ENCODE results near the gene PLK5.
A peak's percentile ranks its signal among the peaks of the same experiment; 100 is the strongest.
"Not testable (repeated sequence)": the region's sequence is repeated elsewhere in the genome, so short reads cannot be mapped to it uniquely, and the experiment has no call there.

The PLK5 gene

GRCh38 chr19:1523412-1524286 lies at the start of gene PLK5:
Gene PLK5, plus strand, starts transcription at chr19:1524077. Its CDS starts 2,920 bp downstream, at chr19:1526997.
- TF ChIP-seq ZNF274 (IDR thresholded peaks at IDR 0.05; ENCODE audit: low read depth, low read length), result no peak
- H3K4me3 ChIP-seq (ENCODE audit: low read length), result no peak within 1 kb of the TSS

GRCh38 chr19:1474765-1475351 lies 49.0 kb upstream of the PLK5 start:
- TF ChIP-seq ZNF274 (IDR thresholded peaks at IDR 0.05; ENCODE audit: low read depth, low read length), result no peak
- H3K4me3 ChIP-seq (ENCODE audit: low read length), result no peak overlapping the region

- no peak for TF ChIP-seq ZNF274 (IDR thresholded peaks at IDR 0.05; ENCODE audit: low read depth, low read length)
- no peak overlapping the region for H3K4me3 ChIP-seq (ENCODE audit: low read length)
Measured at GRCh38 chr19:1475751-1476437, 48.0 kb upstream of the PLK5 start.

- not testable (repeated sequence) for H3K4me3 ChIP-seq (ENCODE audit: low read length)
Measured at GRCh38 chr19:1477056-1477455, 46.8 kb upstream of the PLK5 start.

GRCh38 chr19:1478934-1479707 lies 44.8 kb upstream of the PLK5 start, which contains the start of gene C19orf25:
Gene C19orf25, minus strand, starts transcription at chr19:1479215. Its CDS starts 312 bp downstream, at chr19:1478903.
- TF ChIP-seq ZNF274 (IDR thresholded peaks at IDR 0.05; ENCODE audit: low read depth, low read length), result no peak
- H3K4me3 ChIP-seq (ENCODE audit: low read length), result peak within 1 kb of the TSS; percentile 85

- no peak overlapping the region for H3K4me3 ChIP-seq (ENCODE audit: low read length)
- TF ChIP-seq ZNF274 (IDR thresholded peaks at IDR 0.05; ENCODE audit: low read depth, low read length), result no peak
Measured at GRCh38 chr19:1481224-1481892, 42.5 kb upstream of the PLK5 start.

- TF ChIP-seq ZNF274 (IDR thresholded peaks at IDR 0.05; ENCODE audit: low read depth, low read length), result no peak
Measured at GRCh38 chr19:1481893-1482360, 42.0 kb upstream of the PLK5 start.

GRCh38 chr19:1482361-1483130 lies 41.3 kb upstream of the PLK5 start:
- H3K4me3 ChIP-seq (ENCODE audit: low read length), result no peak overlapping the region
- no peak for TF ChIP-seq ZNF274 (IDR thresholded peaks at IDR 0.05; ENCODE audit: low read depth, low read length)

More at GRCh38 chr19:1481893-1482360, 42.0 kb upstream of the PLK5 start:
- H3K4me3 ChIP-seq (ENCODE audit: low read length), result no peak overlapping the region

GRCh38 chr19:1483131-1483978 lies 40.5 kb upstream of the PLK5 start:
- TF ChIP-seq ZNF274 (IDR thresholded peaks at IDR 0.05; ENCODE audit: low read depth, low read length), result no peak
- no peak overlapping the region for H3K4me3 ChIP-seq (ENCODE audit: low read length)

- H3K4me3 ChIP-seq (ENCODE audit: low read length), result no peak overlapping the region
- no peak for TF ChIP-seq ZNF274 (IDR thresholded peaks at IDR 0.05; ENCODE audit: low read depth, low read length)
Measured at GRCh38 chr19:1483979-1484428, 39.9 kb upstream of the PLK5 start.

- H3K4me3 ChIP-seq (ENCODE audit: low read length), result no peak overlapping the region
- TF ChIP-seq ZNF274 (IDR thresholded peaks at IDR 0.05; ENCODE audit: low read depth, low read length), result no peak
Measured at GRCh38 chr19:1486720-1487575, 36.9 kb upstream of the PLK5 start.
